WI38 (cell line): Measurements from ENCODE around the gene BIRC7.

Experiments used
- H3K4me3 ChIP-seq: 2 replicates; pipeline ENCODE4 v1.5.1; 2011; ENCODE audit warnings: low read depth, mild to moderate bottlenecking, control low read depth, low read length
- CTCF ChIP-seq: IDR thresholded peaks from 2 replicates; pipeline ENCODE4 v1.5.1; 2012; ENCODE audit warnings: low read depth, mild to moderate bottlenecking, control low read depth, low read length

Gene BIRC7

GRCh38 chr20:63196768-63197470, 38.8 kb upstream of the BIRC7 start:
- no peak for TF ChIP-seq CTCF
- no peak overlapping the region for H3K4me3 ChIP-seq

GRCh38 chr20:63198606-63199005, 37.1 kb upstream of the BIRC7 start:
- TF ChIP-seq CTCF: no peak
- no peak overlapping the region for H3K4me3 ChIP-seq

GRCh38 chr20:63202021-63202420, 33.7 kb upstream of the BIRC7 start:
- TF ChIP-seq CTCF: no peak
- H3K4me3 ChIP-seq: no peak overlapping the region

GRCh38 chr20:63202811-63203526, 32.7 kb upstream of the BIRC7 start:
- TF ChIP-seq CTCF: no peak
- no peak overlapping the region for H3K4me3 ChIP-seq

- no peak overlapping the region for H3K4me3 ChIP-seq
- no peak for TF ChIP-seq CTCF
These were observed 31.3 kb upstream of the BIRC7 start for GRCh38 chr20:63204362-63204761.

- no peak overlapping the region for H3K4me3 ChIP-seq
- no peak for TF ChIP-seq CTCF
These were observed 29.8 kb upstream of the BIRC7 start for GRCh38 chr20:63205896-63206295.

- no peak for TF ChIP-seq CTCF
These were observed 28.8 kb upstream of the BIRC7 start for GRCh38 chr20:63206878-63207277.

More at GRCh38 chr20:63206878-63207277, 28.8 kb upstream of the BIRC7 start:
- no peak overlapping the region for H3K4me3 ChIP-seq
